Measurements from ENCODE around the gene MORC2.

MORC2 gene

GRCh38 chr22:30909306-30909705 lies 59.3 kb downstream of the MORC2 start:
- TF ChIP-seq CTCF (conservative IDR thresholded peaks at IDR 0.05; ENCODE audit: low read depth, low read length), result no peak
- DNase-seq (ENCODE audit: low read depth), result no peak
- H3K4me3 ChIP-seq (ENCODE audit: low read length), result no peak overlapping the region

GRCh38 chr22:30908051-30908461 lies 60.5 kb downstream of the MORC2 start:
- no peak for DNase-seq (ENCODE audit: low read depth)
- no peak overlapping the region for H3K4me3 ChIP-seq (ENCODE audit: low read length)
- TF ChIP-seq CTCF (conservative IDR thresholded peaks at IDR 0.05; ENCODE audit: low read depth, low read length), result no peak

DNA sequence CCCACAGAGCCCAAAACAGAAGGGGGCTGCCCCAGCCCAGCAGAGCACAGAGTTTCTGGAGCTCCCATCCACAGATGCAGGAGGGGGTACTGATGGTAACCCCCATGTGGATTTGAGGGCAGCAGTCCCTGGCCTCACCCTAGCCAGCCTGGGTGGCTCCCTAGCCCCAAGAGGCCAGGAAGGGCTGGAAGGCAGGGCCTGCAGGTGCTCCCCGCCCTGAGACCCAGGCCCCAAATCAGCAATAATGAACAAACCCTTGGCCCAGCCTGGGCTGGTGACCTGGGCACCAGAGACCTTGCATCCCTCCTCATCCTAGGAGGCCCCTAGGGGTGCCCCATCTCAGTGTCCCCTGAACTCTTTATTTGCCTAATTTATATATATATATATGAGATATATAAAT lies 61.6 kb downstream of the MORC2 start:
- no peak for TF ChIP-seq CTCF (conservative IDR thresholded peaks at IDR 0.05; ENCODE audit: low read depth, low read length)

GRCh38 chr22:30906411-30906810 lies 62.2 kb downstream of the MORC2 start:
- H3K4me3 ChIP-seq (ENCODE audit: low read length), result no peak overlapping the region
- no peak for TF ChIP-seq CTCF (conservative IDR thresholded peaks at IDR 0.05; ENCODE audit: low read depth, low read length)
- no peak for DNase-seq (ENCODE audit: low read depth)

More for the DNA sequence above, 61.6 kb downstream of the MORC2 start:
- H3K4me3 ChIP-seq (ENCODE audit: low read length), result no peak overlapping the region
- no peak for DNase-seq (ENCODE audit: low read depth)

- H3K4me3 ChIP-seq (ENCODE audit: low read length), result no peak overlapping the region
- DNase-seq (ENCODE audit: low read depth), result no peak
- TF ChIP-seq CTCF (conservative IDR thresholded peaks at IDR 0.05; ENCODE audit: low read depth, low read length), result no peak
These were observed 62.8 kb downstream of the MORC2 start for GRCh38 chr22:30905696-30906341.

DNA sequence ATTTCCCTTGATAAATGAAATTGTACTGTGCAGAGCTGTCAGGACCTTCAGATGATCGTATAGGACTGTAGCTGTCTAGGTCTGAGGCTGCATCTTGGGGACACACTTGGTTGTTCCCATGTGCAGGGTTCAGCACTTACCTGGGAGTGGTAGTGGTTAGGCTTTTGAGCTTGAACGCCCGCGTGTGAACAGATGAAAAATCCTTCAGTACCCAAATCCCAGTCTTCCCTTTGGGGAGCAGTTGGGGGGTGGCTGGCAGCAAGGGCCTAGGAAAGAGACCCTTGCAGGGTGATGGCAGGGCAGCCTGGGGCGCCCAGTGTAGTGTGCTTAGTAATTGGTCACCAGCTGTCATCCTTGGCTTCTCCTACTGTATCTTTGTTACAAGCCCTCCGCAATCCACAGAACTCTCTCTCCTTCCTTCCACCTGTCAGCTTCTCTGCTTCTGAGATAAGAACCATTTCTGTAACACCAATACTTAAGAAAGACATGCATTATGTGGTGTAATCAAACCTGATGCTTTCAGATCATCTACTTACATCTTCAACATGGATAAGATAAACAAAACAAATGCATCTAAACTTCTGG lies 64.6 kb downstream of the MORC2 start:
- no peak for TF ChIP-seq CTCF (conservative IDR thresholded peaks at IDR 0.05; ENCODE audit: low read depth, low read length)
- no peak overlapping the region for H3K4me3 ChIP-seq (ENCODE audit: low read length)
- no peak for DNase-seq (ENCODE audit: low read depth)
